ENCODE measurements around the gene CARD16. TPM values are rescaled to one million over a fixed set of nuclear protein-coding genes. Genes with fewer than 3 reads are reported as not detected.

Gene CARD16
- polyA plus RNA-seq, 1 of the 3 experiments (the other 2 are of a cell fraction), result not detected

GRCh38 chr11:104999721-105000120 lies 45.4 kb downstream of the CARD16 start:
- CTCF ChIA-PET, result no interaction called here
- H3K9me3 ChIP-seq, result no peaks in the 10 kb centered on the region
- WGBS (ENCODE audit: low lambda C conversion rate), result 44% methylated on average over 1 of the region's 1 CpG
- H3K9ac ChIP-seq, result no peak overlapping the region
- no peaks in the 10 kb centered on the region for H3K79me2 ChIP-seq (ENCODE audit: insufficient read depth)
- H4K20me1 ChIP-seq (ENCODE audit: insufficient read depth), result no peaks in the 10 kb centered on the region
- DNase-seq, result no peak
- no peaks in the 10 kb centered on the region for H3F3A ChIP-seq (replicated peaks; ENCODE audit: insufficient read depth)
- TF ChIP-seq FOXJ3 (CRISPR knock-in tag; IDR thresholded peaks at IDR 0.05) (no peak), SIN3A (IDR thresholded peaks at IDR 0.05; ENCODE audit: borderline replicate concordance, low read depth, low read length) (no peak), RXRA (IDR thresholded peaks at IDR 0.05; ENCODE audit: borderline replicate concordance, low read depth) (no peak), ELF1 (IDR thresholded peaks at IDR 0.05) (no peak), MEF2A (IDR thresholded peaks at IDR 0.05; ENCODE audit: borderline replicate concordance, low read depth) (no peak), MXI1 (IDR thresholded peaks at IDR 0.05; ENCODE audit: low read depth, low read length) (no peak), RFX5 (IDR thresholded peaks at IDR 0.05; ENCODE audit: low read length) (no peak), ZBTB33 (IDR thresholded peaks at IDR 0.05; ENCODE audit: borderline replicate concordance, low read depth) (no peak), TCF12 (IDR thresholded peaks at IDR 0.05) (no peak), EP300 (IDR thresholded peaks at IDR 0.05; ENCODE audit: borderline replicate concordance in 1 of 2, low read depth in 1 of 2, low read length in 1 of 2) (no peak), EZH2phosphoT487 (IDR thresholded peaks at IDR 0.05; ENCODE audit: borderline replicate concordance, low read depth) (no peak), MAX (IDR thresholded peaks at IDR 0.05; ENCODE audit: low read depth) (no peak), GABPA (IDR thresholded peaks at IDR 0.05; ENCODE audit: low read depth) (no peak), FOXM1 (IDR thresholded peaks at IDR 0.05; ENCODE audit: low read depth) (no peak), JUND (IDR thresholded peaks at IDR 0.05) (no peak), TAF1 (IDR thresholded peaks at IDR 0.05; ENCODE audit: borderline replicate concordance, low read depth, low read length) (no peak), RAD21 (IDR thresholded peaks at IDR 0.05; ENCODE audit: low read length) (no peak), PBX3 (IDR thresholded peaks at IDR 0.05) (no peak), REST (IDR thresholded peaks at IDR 0.05; ENCODE audit: low read depth, low read length) (no peak)
- no peak overlapping the region for H3K27ac ChIP-seq (ENCODE audit: low read depth in 2 of 2, low read length in 1 of 2)
- H3K4me3 ChIP-seq (ENCODE audit: low read depth in 2 of 2, low read length in 1 of 2), result no peak overlapping the region
- no peaks in the 10 kb centered on the region for H3K36me3 ChIP-seq (replicated peaks in 1 of 2; ENCODE audit: control insufficient read depth in 1 of 2, insufficient read depth in 2 of 2, low read length in 1 of 2)
- H2AFZ ChIP-seq (ENCODE audit: low read depth), result no peak overlapping the region
- H3K9me2 ChIP-seq, result no peaks in the 10 kb centered on the region
- H3K4me1 ChIP-seq (ENCODE audit: control insufficient read depth in 1 of 2, insufficient read depth in 2 of 2, low read depth in 1 of 2, low read length in 1 of 2), result peaks cover 0 to 1% of the 10 kb centered on the region in 2 experiments; a peak in 1 of 4 replicates
- H3K4me2 ChIP-seq, result no peak overlapping the region
- no peaks in the 10 kb centered on the region for H3K27me3 ChIP-seq (ENCODE audit: insufficient read depth)
- POLR2A ChIA-PET, result no interaction called here

Data from SK-N-SH (cell line).